Measurements from ENCODE around the gene DGCR2. TPM values are rescaled to one million over a fixed set of nuclear protein-coding genes. Genes with fewer than 3 reads are reported as not detected.

The DGCR2 gene
- polyA plus RNA-seq, 1 experiment, result 44.3 TPM

- TF ChIP-seq CTCF (IDR thresholded peaks at IDR 0.05; ENCODE audit: insufficient read depth, low read depth, low read length), result no peak
- DNase-seq (ENCODE audit: low read depth), result no peak
- Histone ChIP-seq H3K4me3 (ENCODE audit: low read depth, low read length) (no peak overlapping the region), H3K36me3 (ENCODE audit: control insufficient read depth, insufficient read depth, low read length) (no peaks in the 10 kb centered on the region), H3K27me3 (ENCODE audit: control insufficient read depth, insufficient read depth, low read length) (peaks cover 3% of the 10 kb centered on the region; the same call in 1 of the 2 replicates)
- POLR2A ChIA-PET, result no interaction called here
- CTCF ChIA-PET, result no interaction called here
Measured at GRCh38 chr22:18997306-18997924, 124.8 kb downstream of the DGCR2 start.

GRCh38 chr22:18996376-18996900 lies 125.8 kb downstream of the DGCR2 start:
- no peak overlapping the region for H3K4me3 ChIP-seq (ENCODE audit: low read depth, low read length)
- no peak for DNase-seq (ENCODE audit: low read depth)
- ChIA-PET POLR2A (no interaction called here), CTCF (no interaction called here)
- no peaks in the 10 kb centered on the region for H3K36me3 ChIP-seq (ENCODE audit: control insufficient read depth, insufficient read depth, low read length)
- no peak for TF ChIP-seq CTCF (IDR thresholded peaks at IDR 0.05; ENCODE audit: insufficient read depth, low read depth, low read length)
- peaks cover 3% of the 10 kb centered on the region; the same call in 1 of the 2 replicates for H3K27me3 ChIP-seq (ENCODE audit: control insufficient read depth, insufficient read depth, low read length)

GRCh38 chr22:18995327-18995711 lies 126.9 kb downstream of the DGCR2 start:
- no peak for DNase-seq (ENCODE audit: low read depth)
- no peak for TF ChIP-seq CTCF (IDR thresholded peaks at IDR 0.05; ENCODE audit: insufficient read depth, low read depth, low read length)
- Histone ChIP-seq H3K27me3 (ENCODE audit: control insufficient read depth, insufficient read depth, low read length) (peaks cover 3% of the 10 kb centered on the region; the same call in 1 of the 2 replicates), H3K36me3 (ENCODE audit: control insufficient read depth, insufficient read depth, low read length) (no peaks in the 10 kb centered on the region), H3K4me3 (ENCODE audit: low read depth, low read length) (no peak overlapping the region)
- POLR2A ChIA-PET, result no interaction called here
- CTCF ChIA-PET, result no interaction called here

- DNase-seq (ENCODE audit: low read depth), result no peak
- no peak for TF ChIP-seq CTCF (IDR thresholded peaks at IDR 0.05; ENCODE audit: insufficient read depth, low read depth, low read length)
- CTCF ChIA-PET, result no interaction called here
- H3K27me3 ChIP-seq (ENCODE audit: control insufficient read depth, insufficient read depth, low read length), result peaks cover 3% of the 10 kb centered on the region; the same call in 1 of the 2 replicates
- no peak overlapping the region for H3K4me3 ChIP-seq (ENCODE audit: low read depth, low read length)
- POLR2A ChIA-PET, result no interaction called here
- no peaks in the 10 kb centered on the region for H3K36me3 ChIP-seq (ENCODE audit: control insufficient read depth, insufficient read depth, low read length)
Measured at GRCh38 chr22:18994701-18995326, 127.4 kb downstream of the DGCR2 start.

- no peak for DNase-seq (ENCODE audit: low read depth)
- Histone ChIP-seq H3K27me3 (ENCODE audit: control insufficient read depth, insufficient read depth, low read length) (peaks cover 1% of the 10 kb centered on the region; the same call in 1 of the 2 replicates), H3K4me3 (ENCODE audit: low read depth, low read length) (no peak overlapping the region), H3K36me3 (ENCODE audit: control insufficient read depth, insufficient read depth, low read length) (no peaks in the 10 kb centered on the region)
- ChIA-PET CTCF (no interaction called here), POLR2A (no interaction called here)
- TF ChIP-seq CTCF (IDR thresholded peaks at IDR 0.05; ENCODE audit: insufficient read depth, low read depth, low read length), result no peak
Measured at GRCh38 chr22:18994056-18994455, 128.2 kb downstream of the DGCR2 start.
